GM11168 (cell line): ENCODE data around the gene CERS6.

Source experiments
- in situ Hi-C: fragments of 300-500 bp; cut with MboI; formaldehyde crosslinking; loops from one replicate; pipeline ENCODE4 v1.12.0; 2022; ENCODE audit warnings: low sequenced_read_pairs; ENCODE audit not compliant: unreplicated experiment

CERS6 gene

DNA sequence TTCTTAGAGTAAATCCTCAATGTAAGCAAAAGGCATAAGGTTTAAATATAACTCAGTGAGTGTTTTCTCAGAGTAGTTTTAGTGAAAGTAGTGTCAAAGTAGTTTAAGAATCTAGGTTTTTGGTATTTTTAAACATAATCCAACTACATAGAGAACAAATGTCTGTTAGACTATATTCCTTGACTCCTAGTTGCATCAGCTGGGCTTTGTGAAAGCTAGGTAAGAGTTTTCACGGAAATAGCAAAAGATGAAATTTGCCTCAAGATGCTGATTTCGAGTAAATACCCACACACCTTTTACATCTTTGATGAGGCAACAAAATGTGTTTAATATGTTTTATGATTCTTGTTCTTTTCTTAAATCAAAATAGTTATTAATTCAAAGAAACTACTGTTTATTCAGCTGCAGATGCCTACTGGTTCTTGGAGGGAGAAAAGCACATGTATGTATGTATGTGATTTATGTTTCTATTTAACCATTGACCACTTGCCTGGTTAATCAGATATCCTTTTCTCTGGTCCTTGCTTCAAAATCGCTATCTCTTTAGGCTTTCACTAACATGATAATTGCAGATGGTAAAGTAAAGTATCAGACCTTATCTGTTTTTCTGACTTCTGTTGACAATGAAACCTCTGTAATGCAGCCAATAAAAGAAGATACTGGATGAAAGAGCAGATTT is 229.0 kb downstream of the CERS6 start:
- in situ Hi-C loops = loop anchor here (5.0 kb wide), 1 partner anchor 338 kb away; no protein-coding TSS in a partner anchor

DNA sequence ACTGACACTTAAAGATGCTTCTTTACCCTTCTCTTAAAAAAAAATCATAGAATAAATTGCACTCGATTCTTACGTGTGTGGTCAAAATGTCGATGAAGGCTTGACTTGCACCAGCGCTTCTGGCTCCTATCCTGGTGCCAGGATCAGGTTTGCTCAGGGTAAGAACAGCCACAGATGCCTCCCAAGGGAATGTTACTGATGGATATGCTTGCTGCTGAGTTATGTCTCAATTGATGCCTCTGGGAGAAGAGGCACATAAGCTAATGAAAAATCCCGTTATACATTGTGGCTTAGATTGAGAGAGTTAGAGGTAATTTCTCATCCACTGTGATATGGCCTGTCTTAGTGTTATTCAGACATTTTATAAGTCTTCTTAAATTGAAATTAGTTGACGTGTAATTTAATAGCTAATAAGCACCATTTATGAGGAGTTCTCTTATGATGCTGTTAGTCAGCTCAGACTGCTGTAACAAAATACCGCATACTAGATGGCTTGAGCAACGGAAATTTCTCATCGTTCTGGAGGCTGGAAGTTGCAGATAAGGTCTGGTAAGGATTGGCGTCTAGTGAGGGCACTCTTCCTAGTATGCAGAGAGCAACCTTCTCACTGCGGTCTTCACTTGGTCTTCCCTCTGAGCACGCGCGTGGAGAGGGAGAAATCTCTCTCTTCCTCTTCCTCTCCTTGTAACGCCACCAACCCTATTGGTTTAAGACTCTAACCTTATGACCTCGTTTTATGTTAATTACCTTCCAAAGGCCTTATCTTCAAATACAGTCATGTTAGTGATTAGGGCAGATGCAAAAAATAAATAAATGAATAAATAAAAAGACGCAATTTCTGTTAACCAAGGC is 229.8 kb downstream of the CERS6 start:
- in situ Hi-C loops = loop anchor here (5.0 kb wide), 1 partner anchor 339 kb away; no protein-coding TSS in a partner anchor

- in situ Hi-C loops = loop anchor here (5.0 kb wide), 1 partner anchor 339 kb away; no protein-coding TSS in a partner anchor
Measured at GRCh38 chr2:168686452-168687191, 230.6 kb downstream of the CERS6 start.

DNA sequence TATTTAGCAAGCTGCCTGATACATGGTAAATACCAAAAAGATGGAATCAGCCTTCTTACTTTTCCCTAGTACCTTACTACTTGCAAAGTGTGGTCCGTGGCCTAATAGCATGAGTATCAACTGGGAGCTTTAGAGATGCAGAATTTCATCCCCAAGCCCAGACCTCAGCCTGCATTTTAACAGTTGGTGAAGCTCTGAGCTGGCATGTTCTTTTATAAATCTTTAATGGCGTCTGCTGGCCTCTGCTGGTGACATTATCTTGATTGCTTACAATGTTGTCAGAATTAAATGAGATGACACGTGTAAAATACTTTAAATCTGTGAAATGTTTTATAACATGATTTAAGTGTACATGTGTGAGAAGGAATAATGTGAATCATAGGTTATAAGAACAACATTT is 231.2 kb downstream of the CERS6 start:
- in situ Hi-C loops = loop anchor here (5.0 kb wide), 1 partner anchor 340 kb away; no protein-coding TSS in a partner anchor

DNA sequence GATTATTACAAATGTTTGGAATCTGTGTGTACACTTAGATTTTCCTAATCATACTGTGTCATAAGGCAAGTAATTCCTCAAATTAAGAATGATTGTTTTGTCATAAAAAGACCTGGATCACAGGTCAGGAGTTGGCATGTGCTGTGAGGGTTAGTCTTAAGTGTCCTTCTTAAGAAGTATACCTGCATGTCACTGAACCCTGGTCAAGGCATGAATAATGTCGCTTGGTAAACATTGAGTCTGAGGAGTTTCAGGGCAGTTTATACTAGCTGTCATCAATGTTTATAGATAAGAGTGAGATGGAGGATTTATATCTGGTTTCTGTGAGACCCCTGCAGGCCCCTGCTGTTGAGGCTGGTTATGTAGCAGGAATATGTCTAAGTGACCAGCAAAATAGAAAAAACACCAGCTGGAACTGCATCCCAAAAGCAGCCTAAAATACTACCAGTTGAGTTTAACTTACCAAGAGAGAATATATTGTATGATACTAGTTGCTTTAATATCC is 234.4 kb downstream of the CERS6 start:
- in situ Hi-C loops = no loop called here

- in situ Hi-C loops = no loop called here
Measured at GRCh38 chr2:168691221-168691620, 235.1 kb downstream of the CERS6 start.

DNA sequence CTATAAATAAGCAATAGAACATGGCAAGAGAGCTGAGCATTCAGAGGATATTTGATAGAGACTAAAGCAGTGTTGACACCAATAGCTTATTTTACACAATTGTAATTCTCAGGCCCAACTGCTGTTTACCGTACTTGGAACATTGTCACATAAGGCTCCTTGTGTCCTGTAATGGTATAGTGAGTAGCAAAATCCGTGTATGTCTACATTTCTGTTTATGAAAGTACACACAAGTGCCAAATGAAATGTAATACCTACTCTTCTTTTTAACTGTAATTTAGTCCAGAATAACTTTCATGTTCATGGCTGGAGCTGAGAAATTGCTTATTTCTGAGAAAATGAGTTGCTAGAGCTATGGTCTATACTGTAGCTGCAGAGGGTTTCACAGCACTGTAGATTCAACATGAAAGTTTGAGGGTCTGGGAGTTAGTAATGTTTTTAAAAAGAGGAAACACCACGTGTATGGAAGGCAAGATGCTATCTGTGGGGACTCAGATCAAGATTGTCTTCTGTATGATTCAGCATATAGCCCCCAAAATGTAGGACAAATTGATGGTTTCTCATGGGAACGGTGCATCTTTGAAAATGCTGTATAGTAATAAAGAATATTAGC is 236.2 kb downstream of the CERS6 start:
- in situ Hi-C loops = no loop called here

- in situ Hi-C loops = no loop called here
Measured at GRCh38 chr2:168694173-168694572, 238.1 kb downstream of the CERS6 start.

DNA sequence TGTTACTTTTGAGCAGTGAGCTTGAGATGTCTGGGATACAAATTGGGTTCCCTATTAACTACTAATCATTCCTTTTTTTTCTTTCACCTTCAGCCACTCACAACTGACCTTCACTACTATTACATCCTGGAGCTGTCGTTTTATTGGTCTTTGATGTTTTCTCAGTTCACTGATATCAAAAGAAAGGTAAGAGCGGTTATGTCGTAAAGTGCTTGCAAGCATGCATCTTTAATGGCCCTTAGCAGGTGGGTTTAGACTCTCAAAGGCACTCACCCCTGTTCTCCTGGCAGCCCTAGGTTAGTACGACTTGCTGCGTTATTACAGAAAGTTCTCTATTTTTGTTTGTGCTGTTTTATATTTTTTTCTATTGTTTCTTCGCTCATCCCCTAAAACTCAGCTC is 238.8 kb downstream of the CERS6 start:
- in situ Hi-C loops = no loop called here

GRCh38 chr2:168697668-168698121 is 241.6 kb downstream of the CERS6 start:
- in situ Hi-C loops = no loop called here

DNA sequence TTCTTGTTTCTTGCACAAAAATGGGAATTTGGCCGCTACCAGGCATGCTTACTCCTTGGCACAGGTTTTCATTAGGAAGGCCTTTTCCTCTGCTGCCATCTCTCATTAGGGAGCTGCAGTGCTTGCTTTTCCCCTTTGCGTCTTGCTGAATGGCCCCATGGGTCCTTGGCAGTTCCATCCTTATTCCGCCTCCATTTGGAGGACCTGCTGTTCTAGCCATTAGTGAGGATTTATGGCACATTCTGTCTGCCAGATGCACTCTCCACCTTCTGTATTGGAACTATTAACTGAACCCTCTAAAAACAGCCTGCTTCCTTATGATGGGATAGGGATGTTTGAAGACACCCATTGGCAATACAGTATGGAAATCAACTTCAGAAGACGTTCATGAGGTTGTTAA is 242.9 kb downstream of the CERS6 start:
- in situ Hi-C loops = no loop called here

DNA sequence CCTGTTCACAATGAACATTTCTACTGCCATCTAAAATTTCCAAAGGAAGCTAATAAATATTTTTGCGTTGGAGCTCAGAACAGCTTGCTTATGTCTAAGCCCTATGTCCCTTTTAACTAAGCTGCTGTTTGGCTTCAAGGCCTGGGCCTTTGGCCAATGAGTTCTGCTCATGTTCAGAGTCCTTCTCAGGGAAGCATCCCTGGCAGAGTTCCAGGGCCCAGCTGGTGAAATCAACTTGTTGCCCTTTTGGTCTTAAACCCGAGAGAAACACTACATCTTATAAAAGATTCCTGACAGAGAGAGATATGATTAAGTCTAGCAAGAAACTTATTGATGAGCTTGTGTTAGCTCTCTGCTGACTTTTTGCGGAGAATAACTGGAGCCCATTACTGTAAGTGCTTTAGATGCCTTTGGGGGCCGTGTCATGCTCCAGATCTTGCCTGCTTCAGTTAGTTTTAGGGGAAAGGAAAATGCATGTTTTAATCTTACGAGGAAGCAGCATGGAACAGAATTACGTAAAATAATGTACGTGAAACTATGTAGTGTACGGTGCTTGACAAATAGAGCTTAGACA is 243.9 kb downstream of the CERS6 start:
- in situ Hi-C loops = loop anchor here (10.0 kb wide), 1 partner anchor 245 kb away; the partner anchor contains the start of gene CERS6

DNA sequence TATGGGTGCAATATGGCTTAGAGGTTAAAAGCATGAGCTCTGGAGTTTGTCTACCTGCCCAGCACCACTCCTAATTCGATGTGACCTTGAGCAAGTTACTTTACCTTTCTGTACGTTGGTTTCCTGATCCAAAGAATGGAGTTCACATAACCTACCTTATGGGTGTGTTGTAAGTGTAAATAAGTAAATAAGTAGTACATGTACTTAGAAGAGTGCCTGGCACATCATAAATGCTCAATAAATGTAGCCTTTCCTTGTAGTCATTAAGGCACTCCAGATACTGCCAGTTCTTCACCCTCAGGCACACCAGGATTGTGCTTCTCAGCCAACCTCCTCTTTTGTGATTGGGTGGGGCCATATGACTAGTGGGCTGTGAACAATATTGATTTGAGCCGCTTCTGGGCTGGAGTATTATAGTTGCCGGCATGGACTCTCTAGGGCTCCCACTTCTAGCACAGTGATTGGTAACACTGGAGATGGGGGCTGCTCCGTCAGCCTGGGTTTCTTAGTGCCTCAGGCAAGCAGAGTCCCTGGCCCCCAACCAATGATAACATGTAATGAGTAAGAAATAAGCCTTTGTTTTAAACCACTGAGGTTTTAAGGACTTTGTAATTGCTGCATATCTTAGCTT is 244.7 kb downstream of the CERS6 start:
- in situ Hi-C loops = loop anchor here (10.0 kb wide), 1 partner anchor 246 kb away; the partner anchor contains the start of gene CERS6

- in situ Hi-C loops = loop anchor here (10.0 kb wide), 1 partner anchor 248 kb away; the partner anchor contains the start of gene CERS6
Measured at GRCh38 chr2:168702579-168702978, 246.5 kb downstream of the CERS6 start.

GRCh38 chr2:168703926-168704325 is 247.9 kb downstream of the CERS6 start:
- in situ Hi-C loops = loop anchor here (10.0 kb wide), 1 partner anchor 249 kb away; the partner anchor contains the start of gene CERS6

DNA sequence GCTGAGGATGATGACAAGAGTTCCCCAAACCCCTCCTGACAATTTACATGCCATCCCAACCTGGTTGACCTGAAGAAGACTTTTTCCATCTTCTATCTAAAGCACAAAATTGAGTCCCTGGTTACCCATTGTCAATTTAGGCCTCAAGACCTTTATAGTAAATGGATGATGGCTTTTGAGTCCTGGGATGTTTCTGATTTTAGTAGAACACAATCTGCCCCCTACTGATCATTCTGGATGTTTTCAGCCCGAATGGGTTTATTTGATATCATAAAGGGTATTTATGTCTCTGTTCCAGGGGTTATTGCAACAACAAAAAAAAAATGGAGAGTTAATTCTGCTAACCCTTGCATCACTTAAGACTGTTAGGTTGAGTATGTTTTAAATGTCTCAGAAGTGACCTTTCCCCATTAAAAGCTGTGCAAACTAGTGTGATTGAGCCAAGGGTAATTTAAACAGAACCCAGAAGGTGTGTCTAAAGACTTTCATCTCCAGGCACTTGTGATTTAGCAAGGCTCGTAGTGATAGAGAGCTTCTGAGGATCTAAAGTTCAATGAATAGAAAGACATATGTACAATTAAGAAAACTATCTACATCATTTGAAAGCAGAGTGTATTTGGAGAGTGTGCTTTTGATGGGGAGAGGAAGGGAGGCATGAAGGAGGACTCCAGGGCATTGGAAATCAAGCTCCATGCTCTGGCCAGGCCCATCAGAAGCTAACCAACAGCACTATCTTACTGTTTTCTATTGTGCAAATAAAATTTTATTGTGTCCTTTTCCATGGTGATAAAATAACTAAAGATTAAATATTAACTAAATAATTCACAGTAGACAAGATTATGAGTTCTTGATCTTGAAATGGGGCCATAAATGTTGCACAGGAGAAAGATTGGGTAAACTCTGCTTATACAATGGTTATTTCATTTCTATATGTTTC is 249.7 kb downstream of the CERS6 start:
- in situ Hi-C loops = loop anchor here (10.0 kb wide), 1 partner anchor 251 kb away; the partner anchor contains the start of gene CERS6

GRCh38 chr2:168706806-168707205 is 250.7 kb downstream of the CERS6 start:
- in situ Hi-C loops = loop anchor here (10.0 kb wide), 1 partner anchor 252 kb away; the partner anchor contains the start of gene CERS6
